ENCODE measurements around the gene COX19. TPM values are rescaled to one million over a fixed set of nuclear protein-coding genes. Genes with fewer than 3 reads are reported as not detected.

COX19 gene
- total RNA-seq, 1 donor from 2014 or later: 12.9 TPM

DNA sequence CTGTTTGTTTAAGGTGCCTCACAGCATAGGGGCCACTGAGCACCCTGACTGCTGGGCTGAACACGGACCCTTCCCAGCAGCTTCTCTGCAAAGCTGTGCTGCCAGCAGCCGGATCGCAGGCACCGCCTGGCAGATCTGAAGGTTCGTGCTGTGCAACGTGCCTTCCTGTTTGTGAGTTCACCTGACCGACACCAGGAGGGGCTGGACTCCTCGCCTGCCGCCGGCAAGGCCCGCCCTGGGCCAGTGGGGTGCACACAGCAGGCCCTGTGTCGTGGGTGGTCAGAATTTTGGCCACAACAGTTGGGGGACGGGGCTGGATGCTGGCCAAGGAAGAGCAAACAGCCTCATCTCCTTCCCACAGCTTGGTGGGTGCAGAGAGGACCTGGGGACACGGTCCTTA is 20.2 kb upstream of the COX19 start:
- ATAC-seq: no peak
- Histone ChIP-seq H3K4me1 (peaks cover 11% of the 10 kb centered on the region), H3K9me3 (no peaks in the 10 kb centered on the region), H3K27ac (no peak overlapping the region), H3K4me3 (no peak overlapping the region), H3K36me3 (peaks cover 31% of the 10 kb centered on the region), H3K27me3 (ENCODE audit: low read depth) (peaks cover 4% of the 10 kb centered on the region)
- intact Hi-C loops (cut with DNase I): no loop called here
- DNase-seq: no peak
- TF ChIP-seq, protein P1, sequence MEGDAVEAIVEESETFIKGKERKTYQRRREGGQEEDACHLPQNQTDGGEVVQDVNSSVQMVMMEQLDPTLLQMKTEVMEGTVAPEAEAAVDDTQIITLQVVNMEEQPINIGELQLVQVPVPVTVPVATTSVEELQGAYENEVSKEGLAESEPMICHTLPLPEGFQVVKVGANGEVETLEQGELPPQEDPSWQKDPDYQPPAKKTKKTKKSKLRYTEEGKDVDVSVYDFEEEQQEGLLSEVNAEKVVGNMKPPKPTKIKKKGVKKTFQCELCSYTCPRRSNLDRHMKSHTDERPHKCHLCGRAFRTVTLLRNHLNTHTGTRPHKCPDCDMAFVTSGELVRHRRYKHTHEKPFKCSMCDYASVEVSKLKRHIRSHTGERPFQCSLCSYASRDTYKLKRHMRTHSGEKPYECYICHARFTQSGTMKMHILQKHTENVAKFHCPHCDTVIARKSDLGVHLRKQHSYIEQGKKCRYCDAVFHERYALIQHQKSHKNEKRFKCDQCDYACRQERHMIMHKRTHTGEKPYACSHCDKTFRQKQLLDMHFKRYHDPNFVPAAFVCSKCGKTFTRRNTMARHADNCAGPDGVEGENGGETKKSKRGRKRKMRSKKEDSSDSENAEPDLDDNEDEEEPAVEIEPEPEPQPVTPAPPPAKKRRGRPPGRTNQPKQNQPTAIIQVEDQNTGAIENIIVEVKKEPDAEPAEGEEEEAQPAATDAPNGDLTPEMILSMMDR (IDR thresholded peaks at IDR 0.05): no peak

DNA sequence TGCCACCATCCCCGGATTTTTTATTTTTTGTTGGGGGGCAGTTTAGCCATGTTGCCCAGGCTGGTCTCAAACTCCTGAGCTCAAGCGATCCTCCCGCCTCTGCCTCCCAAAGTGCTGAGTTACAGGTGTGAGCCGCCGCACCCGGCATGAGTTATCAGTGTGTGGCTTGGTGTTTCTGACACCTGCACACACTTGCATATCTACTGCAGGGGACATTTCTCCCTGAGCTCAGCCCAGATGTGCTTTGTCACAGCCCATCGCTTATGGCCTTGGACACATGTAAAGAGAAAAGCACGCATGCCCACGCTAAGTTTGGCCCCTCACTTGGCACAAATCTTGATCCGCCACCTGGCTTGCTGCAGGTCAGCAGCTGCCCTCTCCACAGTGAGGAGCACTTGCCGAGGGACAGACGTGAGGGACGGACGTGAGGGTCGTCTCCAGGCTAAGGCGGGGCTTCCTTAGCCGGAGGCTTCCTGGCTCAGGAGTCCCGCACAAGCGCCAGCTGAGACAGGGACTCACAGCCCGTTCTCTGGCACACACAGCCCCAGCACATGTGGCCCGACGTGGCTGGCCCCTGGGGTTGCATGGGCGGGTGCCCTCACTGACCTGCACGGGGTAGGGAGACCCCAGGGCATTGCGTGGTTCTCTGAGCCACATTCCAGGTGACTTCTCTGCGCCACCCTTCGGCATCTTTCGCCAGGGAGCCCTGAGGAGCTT is 19.4 kb upstream of the COX19 start:
- Histone ChIP-seq H3K27ac (no peak overlapping the region), H3K4me1 (peaks cover 11% of the 10 kb centered on the region), H3K27me3 (ENCODE audit: low read depth) (peaks cover 4% of the 10 kb centered on the region), H3K9me3 (no peaks in the 10 kb centered on the region), H3K36me3 (peaks cover 28% of the 10 kb centered on the region), H3K4me3 (no peak overlapping the region)
- intact Hi-C loops (cut with DNase I): loop anchor here (5.0 kb wide), 1 partner anchor 68 kb away; no protein-coding TSS in a partner anchor
- DNase-seq (no peak), ATAC-seq (no peak)
- TF ChIP-seq, protein P1 (IDR thresholded peaks at IDR 0.05): no peak

DNA sequence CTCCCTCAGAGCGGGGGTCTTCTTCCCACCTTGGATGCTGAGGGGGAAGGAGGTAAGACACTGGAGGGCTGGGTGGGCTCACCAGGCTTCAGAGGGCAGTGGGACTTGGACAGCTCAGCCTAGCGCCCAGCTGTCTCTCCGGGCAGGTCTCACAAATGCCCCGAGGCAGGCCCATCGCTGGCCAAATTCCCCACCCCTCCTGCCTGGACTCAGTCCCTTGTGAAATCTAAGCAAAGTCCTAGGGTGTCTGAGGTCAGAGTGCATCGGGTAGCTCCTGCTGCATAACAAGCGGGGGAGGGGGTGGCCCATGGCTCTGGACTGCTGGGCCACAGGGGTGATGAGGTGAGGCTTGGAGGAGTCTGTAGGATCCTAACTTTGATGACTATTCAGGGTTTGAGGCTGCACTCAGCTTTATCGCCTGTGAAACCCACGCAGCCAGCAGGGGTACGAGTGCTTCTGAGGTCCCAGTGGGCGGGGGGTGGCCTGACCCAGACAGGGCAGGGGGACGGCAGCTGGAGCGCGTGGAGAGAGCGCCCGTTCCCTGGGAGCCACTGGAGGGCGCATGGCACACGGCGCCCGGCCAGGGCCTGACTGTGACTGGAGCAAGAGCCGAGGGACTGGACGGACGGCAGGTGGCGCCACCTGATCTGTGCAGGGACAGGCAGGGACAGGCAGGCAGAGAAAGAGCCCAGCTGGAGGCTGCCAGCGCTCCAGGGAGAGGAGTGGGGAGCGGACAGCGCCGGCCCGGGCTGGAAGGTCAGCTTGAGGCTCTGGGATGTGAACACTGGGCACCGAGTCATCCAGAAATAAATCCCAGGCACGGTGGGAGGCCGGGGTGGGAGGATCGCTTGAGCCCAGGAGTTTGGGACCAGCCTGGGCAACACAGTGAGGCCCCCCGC is 17.6 kb upstream of the COX19 start:
- H3K9me3 ChIP-seq: no peaks in the 10 kb centered on the region

DNA sequence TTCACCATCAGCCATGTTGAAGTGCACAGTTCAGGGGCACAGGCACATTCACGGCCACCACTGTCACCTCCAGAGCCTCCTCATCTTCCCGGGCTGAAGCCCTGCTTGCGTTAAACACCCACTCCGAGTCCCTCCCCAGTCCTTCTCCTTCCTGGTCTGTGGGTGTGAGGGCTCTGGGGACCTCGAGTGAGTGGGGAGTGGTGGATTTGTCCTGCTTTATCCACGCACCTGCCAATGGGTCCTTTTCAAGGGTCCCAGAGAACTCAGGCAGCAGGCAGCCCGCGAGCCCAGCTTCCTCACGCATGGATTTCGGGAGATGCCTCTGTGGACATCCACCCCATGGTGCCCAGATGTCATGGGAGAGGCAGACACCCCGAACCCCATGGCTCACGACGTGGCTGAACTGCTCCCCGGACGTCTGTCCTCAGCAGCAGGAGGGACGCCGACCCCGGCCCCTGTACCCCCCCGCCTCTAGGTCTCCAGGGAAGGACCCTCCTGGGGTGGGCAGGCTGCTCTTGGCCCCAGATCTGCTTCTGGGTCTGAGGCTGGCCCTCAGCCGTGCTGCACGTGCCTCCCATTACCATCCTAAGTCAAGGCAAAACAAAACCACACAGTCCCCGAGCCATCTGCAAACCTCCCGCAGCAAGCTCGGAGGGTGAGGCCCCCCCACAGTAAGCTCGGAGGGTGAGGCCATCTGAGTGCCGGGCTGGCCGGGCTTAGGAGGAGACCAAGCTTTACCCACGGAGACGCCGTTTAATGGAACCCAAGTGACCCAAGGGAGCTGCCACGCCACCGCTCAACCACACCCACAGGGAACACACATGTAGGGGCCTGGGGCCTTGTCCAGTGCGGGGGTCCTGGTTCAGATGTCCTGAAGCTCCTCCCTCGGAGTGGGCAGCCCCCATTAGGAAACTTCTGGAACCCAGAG is 16.6 kb upstream of the COX19 start:
- Histone ChIP-seq H3K36me3 (peaks cover 9% of the 10 kb centered on the region), H3K27ac (no peak overlapping the region), H3K27me3 (ENCODE audit: low read depth) (peaks cover 21% of the 10 kb centered on the region), H3K4me1 (peaks cover 18% of the 10 kb centered on the region), H3K9me3 (no peaks in the 10 kb centered on the region), H3K4me3 (no peak overlapping the region)
- intact Hi-C loops (cut with DNase I): loop anchor here (5.0 kb wide), 1 partner anchor 70 kb away; no protein-coding TSS in a partner anchor
- TF ChIP-seq, protein P1 (IDR thresholded peaks at IDR 0.05): no peak
- DNase-seq (no peak), ATAC-seq (no peak)

More for the DNA sequence above, 17.6 kb upstream of the COX19 start:
- Histone ChIP-seq H3K4me1 (peaks cover 18% of the 10 kb centered on the region), H3K36me3 (peaks cover 14% of the 10 kb centered on the region), H3K27me3 (ENCODE audit: low read depth) (peaks cover 12% of the 10 kb centered on the region), H3K4me3 (no peak overlapping the region), H3K27ac (no peak overlapping the region)
- DNase-seq: peak; percentile 96
- TF ChIP-seq, protein P1 (IDR thresholded peaks at IDR 0.05): peak; percentile 100
- intact Hi-C loops (cut with DNase I): loop anchor here (5.0 kb wide), 1 partner anchor 69 kb away; no protein-coding TSS in a partner anchor
- peak; percentile 97 for ATAC-seq

Data from lower lobe of right lung (tissue), 2 donors.